HPDE6-E6E7 (cell line): ENCODE measurements around the gene FAM83B.
"Not testable (repeated sequence)": the region's sequence is repeated elsewhere in the genome, so short reads cannot be mapped to it uniquely, and the experiment has no call there.

Source experiments
- DNase-seq: peaks from one replicate; pipeline ENCODE4 v3.0.0; 2011; ENCODE audit warnings: missing footprints; ENCODE audit errors: extremely low spot score

The FAM83B gene, protein sequence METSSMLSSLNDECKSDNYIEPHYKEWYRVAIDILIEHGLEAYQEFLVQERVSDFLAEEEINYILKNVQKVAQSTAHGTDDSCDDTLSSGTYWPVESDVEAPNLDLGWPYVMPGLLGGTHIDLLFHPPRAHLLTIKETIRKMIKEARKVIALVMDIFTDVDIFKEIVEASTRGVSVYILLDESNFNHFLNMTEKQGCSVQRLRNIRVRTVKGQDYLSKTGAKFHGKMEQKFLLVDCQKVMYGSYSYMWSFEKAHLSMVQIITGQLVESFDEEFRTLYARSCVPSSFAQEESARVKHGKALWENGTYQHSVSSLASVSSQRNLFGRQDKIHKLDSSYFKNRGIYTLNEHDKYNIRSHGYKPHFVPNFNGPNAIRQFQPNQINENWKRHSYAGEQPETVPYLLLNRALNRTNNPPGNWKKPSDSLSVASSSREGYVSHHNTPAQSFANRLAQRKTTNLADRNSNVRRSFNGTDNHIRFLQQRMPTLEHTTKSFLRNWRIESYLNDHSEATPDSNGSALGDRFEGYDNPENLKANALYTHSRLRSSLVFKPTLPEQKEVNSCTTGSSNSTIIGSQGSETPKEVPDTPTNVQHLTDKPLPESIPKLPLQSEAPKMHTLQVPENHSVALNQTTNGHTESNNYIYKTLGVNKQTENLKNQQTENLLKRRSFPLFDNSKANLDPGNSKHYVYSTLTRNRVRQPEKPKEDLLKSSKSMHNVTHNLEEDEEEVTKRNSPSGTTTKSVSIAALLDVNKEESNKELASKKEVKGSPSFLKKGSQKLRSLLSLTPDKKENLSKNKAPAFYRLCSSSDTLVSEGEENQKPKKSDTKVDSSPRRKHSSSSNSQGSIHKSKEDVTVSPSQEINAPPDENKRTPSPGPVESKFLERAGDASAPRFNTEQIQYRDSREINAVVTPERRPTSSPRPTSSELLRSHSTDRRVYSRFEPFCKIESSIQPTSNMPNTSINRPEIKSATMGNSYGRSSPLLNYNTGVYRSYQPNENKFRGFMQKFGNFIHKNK

GRCh38 chr6:54846243-54846856, at the start of gene FAM83B:
FAM83B (plus strand) TSS chr6:54846771; CDS start chr6:54870247, 23,476 bp downstream.
- peak; percentile 78 for DNase-seq

- not testable (repeated sequence) for DNase-seq
Observed at GRCh38 chr6:54796918-54797317, 49.7 kb upstream of the FAM83B start.

GRCh38 chr6:54800050-54800600, 46.4 kb upstream of the FAM83B start:
- DNase-seq, result no peak

- DNase-seq, result no peak
Observed at GRCh38 chr6:54801244-54801643, 45.3 kb upstream of the FAM83B start.

- peak; percentile 63 for DNase-seq
Observed at GRCh38 chr6:54801669-54802068, 44.9 kb upstream of the FAM83B start.

DNA sequence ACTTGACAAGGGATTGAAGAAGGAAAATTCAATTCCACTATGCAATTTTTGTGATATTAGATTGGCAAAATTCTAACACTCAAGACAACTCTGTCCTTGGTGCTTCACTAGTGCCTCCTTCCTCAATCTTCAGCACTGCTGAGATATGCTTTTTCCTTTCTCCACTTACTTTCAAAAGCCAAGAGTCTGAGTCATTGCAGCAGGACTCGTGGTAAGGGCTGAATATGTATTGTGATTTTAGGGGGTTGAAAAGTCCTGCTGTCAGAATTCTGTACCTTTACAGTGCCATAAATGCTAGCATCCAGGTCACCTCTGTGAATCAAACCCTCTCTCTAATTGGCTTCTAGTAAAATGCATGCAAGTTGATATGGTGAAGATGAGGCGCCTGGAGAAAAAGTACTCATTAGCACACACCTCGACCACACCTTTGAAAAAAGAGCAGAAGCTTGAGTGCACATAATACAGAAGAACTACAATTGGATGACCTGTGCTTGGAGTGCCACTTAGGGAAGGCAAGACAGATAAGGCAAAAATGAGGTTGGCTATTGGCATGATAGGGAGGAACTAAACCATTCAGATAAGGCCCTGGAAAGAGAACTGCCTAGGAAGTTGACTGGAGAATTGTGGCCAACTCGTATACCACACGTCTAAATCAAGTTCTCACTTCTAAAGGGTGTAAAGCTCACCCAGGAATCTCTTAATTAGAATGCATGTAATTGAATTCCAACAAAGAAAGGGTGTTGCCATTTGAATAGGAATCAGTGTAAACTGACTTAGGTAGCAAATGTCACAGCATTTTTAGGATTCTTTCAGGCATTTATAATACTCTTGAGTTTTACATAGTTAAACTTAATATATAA, 43.6 kb upstream of the FAM83B start:
- peak; percentile 16 for DNase-seq

DNA sequence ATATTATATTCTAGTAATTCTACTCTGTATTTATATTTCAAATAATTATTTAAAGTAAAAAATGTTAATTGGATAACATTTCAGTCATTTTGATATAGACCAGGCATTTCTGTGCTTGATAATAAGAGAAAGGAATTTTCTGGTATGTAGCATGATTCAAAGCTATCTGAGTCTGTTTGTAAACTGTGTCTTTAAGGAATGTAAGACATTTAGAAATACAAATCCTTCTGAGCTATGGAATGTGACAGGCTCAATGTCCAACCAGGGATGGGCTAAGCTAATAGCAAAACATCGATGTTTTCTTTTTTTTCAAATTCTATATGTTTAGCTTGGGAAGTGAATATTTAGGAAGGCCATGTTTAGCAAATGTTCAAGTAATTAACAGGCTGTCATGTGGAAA, 41.5 kb upstream of the FAM83B start:
- DNase-seq, result no peak

DNA sequence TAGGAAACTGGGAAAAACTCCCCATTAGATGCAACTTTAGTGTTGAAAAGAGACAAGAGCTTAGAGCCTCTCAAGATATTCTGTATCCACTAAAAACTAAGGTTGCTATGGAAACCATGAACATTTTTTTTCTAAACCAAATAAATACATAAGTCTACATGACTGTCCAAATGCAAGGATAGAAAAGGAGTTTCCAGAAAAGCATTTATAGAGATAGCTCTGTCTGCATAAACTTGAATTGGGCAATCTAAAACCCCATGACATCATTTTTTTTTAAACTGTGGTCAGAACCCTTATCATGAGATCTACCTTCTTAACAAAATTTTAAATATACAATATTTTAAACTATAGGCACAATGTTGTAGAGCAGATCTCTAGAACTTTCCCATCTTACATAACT, 36.4 kb upstream of the FAM83B start:
- no peak for DNase-seq

- DNase-seq, result no peak
Observed at GRCh38 chr6:54813892-54814291, 32.7 kb upstream of the FAM83B start.

GRCh38 chr6:54817236-54817635, 29.3 kb upstream of the FAM83B start:
- DNase-seq, result no peak

- no peak for DNase-seq
Observed at GRCh38 chr6:54817834-54818233, 28.7 kb upstream of the FAM83B start.

DNA sequence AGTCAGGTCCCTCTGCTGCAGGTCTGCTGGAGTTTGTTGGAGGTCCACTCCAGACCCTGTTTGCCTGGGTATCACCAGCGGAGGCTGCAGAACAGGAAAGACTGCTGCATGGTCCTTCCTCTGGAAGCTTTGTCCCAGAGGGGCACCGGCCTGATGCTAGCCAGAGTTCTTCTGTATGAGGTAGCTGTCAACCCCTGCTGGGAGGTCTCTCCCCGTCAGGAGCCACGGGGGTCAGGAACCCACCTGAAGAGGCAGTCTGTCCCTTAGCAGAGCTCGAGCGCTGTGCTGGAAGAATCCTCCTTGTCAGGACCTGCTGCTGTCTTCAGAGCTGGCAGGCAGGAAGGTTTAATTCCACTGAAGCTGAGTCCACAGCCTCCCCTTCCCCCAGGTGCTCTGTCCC, 22.3 kb upstream of the FAM83B start:
- not testable (repeated sequence) for DNase-seq

- DNase-seq, result no peak
Observed at GRCh38 chr6:54827010-54827409, 19.6 kb upstream of the FAM83B start.

- no peak for DNase-seq
Observed at GRCh38 chr6:54830216-54830615, 16.4 kb upstream of the FAM83B start.

- no peak for DNase-seq
Observed at GRCh38 chr6:54835176-54835575, 11.4 kb upstream of the FAM83B start.

- peak; percentile 17 for DNase-seq
Observed at GRCh38 chr6:54846857-54847674, 495 bp downstream of the FAM83B start.

DNA sequence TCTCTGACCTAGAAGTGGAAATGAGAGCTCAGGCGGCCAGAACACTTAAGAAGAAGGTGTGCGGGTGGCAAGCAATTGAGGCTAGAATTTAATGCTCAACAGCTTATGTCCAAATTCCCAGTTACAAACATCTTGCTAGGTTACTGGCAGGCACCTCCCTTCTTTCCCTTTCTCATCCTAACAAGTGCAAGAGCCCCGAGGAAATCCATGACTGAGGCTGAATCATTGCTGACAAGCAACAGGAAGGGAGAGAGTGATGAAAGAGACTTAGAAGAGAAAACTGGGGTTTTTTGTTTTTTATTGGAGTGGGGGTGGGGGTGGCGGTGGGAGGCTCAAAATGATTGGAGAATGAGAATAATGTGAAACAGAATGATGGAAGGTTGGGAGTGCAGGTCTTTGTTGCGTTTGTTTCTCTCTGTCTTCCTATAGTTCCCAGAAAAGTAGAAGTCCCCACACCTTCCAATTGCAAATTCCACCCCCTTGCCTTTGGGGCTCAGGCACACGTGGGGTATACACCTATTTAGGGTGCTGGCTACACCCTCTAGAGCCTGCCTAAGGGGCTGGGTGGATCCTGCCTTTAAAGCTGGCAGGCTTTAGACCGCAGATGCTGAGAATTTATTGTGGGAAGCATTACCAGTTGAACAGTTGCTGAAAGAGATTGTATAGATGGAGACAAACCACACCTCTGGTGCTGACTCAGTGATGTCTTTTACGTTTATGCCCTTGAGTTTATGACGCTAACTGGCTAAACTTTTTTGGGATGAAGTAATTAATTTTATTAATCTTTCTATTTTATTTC, 1.4 kb downstream of the FAM83B start:
- peak; percentile 82 for DNase-seq

GRCh38 chr6:54850114-54850513, 3.5 kb downstream of the FAM83B start:
- DNase-seq, result no peak

DNA sequence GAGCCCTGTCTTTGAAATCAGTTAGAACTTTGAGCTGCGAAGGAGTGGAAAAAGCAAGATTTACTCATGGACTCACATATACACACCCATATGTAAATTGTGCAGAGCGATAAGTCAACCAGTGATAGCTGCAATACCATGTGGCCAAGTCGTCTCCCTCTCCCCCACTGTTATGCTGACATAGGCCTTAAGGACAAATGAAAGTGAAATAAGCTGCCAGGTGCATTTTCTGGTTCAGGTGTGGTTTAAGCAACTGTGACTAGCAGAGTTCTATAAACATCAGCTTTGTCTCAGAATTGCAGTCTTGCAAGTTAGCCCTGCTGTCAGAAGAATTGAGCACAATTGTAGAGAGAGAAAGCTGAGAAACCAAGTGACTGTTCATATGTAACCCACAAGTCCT, 9.6 kb downstream of the FAM83B start:
- DNase-seq, result no peak
